Peyer's patch (tissue), 4 donors: ENCODE results near the gene OR5B2.

ENCODE experiments used
- POLR2A ChIP-seq, 2 donors: fragments of 450-650 bp; IDR thresholded peaks; one replicate each; pipeline ENCODE4 v1.5.1; 2017; ENCODE audit warnings: antibody characterized with exemption in 2 of 2, mild to moderate bottlenecking in 2 of 2, moderate library complexity in 2 of 2
- TF ChIP-seq, protein P1 (sequence below), 6 experiments: fragments of 450-650 bp in 4 of 6; fragments of 200-600 bp in 2 of 6; sonication (generic) in 1 of 6; IDR thresholded peaks; one replicate each; pipeline ENCODE4 v1.5.1; 2017 to 2019; ENCODE audit warnings: antibody characterized with exemption in 6 of 6, mild to moderate bottlenecking in 3 of 6, moderate library complexity in 1 of 6

DNA sequence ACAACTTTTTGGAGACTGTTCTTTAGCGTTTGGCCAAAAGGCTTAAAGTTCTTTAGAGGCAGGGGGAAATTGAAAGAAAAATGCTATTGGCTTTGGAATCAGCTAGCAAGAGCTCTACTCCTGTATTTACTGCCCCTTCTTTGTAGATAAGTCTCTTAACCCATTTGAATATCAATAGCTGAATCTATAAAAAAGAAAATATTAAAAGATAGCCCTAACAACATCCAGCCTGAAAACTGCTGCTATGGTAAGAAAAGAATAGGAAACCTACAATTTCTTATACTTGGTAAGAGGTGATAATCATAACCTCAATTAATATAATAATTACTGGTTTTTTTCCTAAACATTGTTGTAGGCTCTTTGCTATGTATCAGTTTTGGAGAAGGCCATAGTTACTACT lies 14.2 kb upstream of the OR5B2 start, which contains the start of gene OR5B12:
- TF ChIP-seq POLR2A (IDR thresholded peaks at IDR 0.05): no peak
- TF ChIP-seq, protein P1, sequence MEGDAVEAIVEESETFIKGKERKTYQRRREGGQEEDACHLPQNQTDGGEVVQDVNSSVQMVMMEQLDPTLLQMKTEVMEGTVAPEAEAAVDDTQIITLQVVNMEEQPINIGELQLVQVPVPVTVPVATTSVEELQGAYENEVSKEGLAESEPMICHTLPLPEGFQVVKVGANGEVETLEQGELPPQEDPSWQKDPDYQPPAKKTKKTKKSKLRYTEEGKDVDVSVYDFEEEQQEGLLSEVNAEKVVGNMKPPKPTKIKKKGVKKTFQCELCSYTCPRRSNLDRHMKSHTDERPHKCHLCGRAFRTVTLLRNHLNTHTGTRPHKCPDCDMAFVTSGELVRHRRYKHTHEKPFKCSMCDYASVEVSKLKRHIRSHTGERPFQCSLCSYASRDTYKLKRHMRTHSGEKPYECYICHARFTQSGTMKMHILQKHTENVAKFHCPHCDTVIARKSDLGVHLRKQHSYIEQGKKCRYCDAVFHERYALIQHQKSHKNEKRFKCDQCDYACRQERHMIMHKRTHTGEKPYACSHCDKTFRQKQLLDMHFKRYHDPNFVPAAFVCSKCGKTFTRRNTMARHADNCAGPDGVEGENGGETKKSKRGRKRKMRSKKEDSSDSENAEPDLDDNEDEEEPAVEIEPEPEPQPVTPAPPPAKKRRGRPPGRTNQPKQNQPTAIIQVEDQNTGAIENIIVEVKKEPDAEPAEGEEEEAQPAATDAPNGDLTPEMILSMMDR (IDR thresholded peaks at IDR 0.05): no peak
